Stimulated activated CD4-positive, alpha-beta T cell treated with anti-CD3 and anti-CD28 coated beads, Interleukin-15, amount 100 ng/mL, for 24 hours (primary cell): ENCODE results near the gene DMD.
A peak's percentile ranks its signal among the peaks of the same experiment; 100 is the strongest.

Experiments used
- DNase-seq: peaks from one replicate; pipeline ENCODE4 v3.0.0-alpha.2; 2020

The DMD gene

GRCh38 chrX:31130457-31131220 is 2080.7 kb downstream of the DMD start:
- no peak for DNase-seq

DNA sequence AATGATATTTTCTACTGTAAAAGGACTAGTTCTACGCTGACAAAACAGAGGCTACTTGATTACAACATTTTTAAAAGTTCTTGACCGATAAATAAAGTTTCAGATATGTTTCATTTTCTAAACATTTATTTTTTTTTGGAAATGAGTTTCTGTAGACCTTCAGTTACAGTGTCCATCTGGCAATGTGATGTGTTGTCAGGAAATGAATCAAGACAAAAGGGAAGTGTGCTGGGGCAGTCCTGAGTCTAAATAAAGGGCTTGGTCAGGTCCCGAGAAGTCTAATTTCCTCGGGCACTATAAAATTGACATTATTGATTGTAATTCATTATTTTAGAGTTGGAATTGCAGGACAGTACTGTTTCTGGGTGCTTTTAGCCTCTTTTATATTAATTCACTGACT is 2082.5 kb downstream of the DMD start:
- no peak for DNase-seq

- DNase-seq: no peak
Observed at GRCh38 chrX:31127716-31128115, 2083.6 kb downstream of the DMD start.

GRCh38 chrX:31126205-31126604 is 2085.1 kb downstream of the DMD start:
- DNase-seq: no peak

GRCh38 chrX:31124536-31124935 is 2086.8 kb downstream of the DMD start:
- DNase-seq: no peak

GRCh38 chrX:31123335-31123734 is 2088.0 kb downstream of the DMD start:
- no peak for DNase-seq

DNA sequence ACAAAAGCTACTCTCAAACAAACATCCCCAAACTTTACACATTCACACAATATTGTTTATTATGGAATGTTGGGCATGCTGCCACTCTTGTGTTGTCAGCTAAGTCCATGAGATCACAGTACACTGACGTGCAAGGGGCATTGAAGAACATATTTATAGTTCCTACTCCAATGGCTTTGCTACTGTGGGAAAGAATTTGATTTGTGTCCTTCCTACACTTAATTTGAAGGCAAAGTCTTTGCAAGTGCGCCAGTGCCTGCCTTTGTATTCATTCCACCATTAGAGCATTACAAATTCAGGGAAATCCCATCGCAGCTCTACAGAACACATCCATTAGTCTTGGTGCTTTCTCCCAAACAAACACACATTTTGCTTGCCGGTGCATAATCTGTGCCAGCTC is 2094.1 kb downstream of the DMD start:
- no peak for DNase-seq

GRCh38 chrX:31115398-31115797 is 2096.0 kb downstream of the DMD start:
- no peak for DNase-seq

DNA sequence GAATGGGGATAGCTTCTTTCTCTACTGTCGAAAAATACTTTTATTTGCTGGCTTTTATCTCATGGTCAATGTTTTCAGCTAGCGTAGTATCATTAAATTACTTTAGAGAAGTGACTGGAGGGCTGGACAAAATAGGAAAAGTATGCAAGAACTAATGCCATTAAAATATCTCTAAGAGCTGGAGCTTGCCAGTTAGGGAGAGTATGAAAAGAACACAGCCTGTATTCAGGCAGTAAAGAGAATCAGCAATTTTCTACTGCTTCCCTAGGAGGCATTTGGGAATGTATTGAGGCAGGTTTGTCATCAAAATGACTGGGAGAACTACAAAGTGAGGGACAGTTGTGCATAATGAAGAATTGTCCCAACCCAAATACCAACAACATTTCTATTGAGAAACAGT is 2096.5 kb downstream of the DMD start:
- DNase-seq: no peak

GRCh38 chrX:31112226-31112999 is 2098.9 kb downstream of the DMD start:
- DNase-seq: no peak

- no peak for DNase-seq
Observed at GRCh38 chrX:31110657-31111056, 2100.7 kb downstream of the DMD start.

- peak; percentile 48 for DNase-seq
Observed at GRCh38 chrX:31099536-31100090, 2111.7 kb downstream of the DMD start.

DNA sequence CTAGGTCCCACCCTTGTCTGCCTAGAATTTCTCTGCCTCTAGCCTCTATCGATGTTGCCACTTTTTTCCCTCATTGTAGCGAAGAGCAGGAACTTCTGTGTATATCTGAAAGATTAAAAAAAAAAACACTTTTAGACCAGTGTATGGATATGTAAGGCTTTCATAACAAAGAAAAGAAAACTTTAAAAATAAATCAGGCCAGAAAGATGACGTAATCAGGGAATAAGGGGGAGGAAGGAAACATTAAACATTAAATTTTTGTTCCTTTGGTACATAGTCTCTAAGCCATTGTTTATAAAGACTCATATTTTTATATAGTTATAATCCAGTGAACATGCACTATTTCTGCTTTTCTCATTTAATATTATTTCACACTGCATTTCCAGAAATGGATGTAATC is 2113.3 kb downstream of the DMD start:
- DNase-seq: no peak

DNA sequence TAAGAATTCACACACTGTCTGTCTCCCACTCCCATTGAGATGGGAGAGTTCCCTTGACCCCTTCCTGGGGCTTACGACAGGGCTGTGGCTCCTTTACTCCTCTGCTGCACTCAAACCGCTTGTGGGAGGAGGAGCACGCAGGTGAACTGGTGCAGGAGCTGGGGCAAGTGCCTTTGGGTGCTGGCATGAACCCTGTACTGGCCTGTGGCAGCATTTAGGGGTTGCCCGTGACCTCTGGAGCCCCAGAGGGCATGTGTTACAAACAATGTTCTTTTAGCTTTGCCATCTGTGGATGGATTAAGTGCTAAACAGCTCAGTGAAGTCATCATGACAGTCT is 2117.7 kb downstream of the DMD start:
- no peak for DNase-seq

DNA sequence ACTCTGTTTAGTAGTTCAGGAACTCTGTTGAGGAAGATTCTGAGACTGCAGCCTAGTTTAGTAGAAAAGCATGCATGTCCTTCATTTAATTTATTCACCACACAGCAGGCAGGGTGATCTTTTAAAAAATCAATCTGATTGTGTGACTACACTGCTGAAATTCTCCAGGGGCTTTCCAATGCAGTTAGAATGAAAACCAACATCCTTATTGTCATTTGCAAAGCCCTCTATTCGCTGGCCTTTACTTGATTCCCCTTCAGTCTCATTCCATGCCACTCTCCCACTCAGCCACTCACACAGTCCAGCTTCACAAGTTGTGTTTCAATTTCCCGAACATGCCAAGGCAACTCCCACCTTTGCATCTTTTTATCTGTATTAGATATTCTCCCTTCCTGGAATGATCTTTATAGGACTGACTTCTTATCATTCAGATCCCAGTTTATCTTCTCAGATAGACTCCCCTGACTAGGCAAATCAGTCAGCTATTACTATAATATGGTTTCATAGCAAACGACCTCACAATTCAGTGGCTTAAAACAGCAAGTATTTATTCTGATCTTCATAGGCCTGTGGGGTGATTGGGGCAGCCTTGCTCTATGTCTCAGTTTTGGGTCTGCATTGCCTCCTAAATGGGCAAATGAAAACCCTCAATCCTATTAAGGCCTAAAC is 2118.2 kb downstream of the DMD start:
- no peak for DNase-seq

DNA sequence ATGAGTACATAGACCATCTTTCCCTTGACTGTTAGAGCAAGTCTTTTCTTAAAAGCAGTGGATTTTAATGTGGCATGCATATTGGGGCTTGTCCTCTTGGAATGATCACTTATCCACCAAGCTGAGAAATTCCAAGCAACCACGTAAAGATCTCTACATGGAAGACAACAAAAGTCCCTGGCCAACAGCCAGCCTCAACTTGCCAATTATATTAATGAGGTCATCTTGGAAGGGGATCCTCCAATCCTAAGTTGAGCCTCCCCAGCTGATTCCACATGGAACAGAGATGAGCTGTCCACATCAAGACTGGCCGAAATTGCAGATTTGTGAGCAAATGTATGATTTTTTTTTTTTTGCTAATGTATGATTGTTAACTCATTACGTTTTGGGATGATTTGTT is 2118.9 kb downstream of the DMD start:
- DNase-seq: no peak

DNA sequence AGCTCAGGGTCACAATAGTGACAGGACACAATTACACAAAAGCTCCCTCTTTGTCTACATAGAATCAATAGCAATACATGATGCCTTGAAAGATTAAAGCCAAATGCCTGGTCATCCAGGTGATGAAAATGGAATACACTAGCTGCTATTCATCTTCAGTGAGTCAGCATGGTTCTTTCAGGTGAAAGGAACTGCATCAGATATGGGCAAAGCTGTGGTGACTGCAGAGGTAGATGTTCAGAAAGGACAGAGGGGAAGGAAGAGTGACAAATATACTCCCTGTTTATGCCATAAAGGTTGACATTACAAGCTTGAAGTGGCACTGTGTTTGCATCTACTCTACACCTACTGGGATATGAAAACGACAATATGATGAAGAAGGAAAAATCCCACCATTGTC is 2119.5 kb downstream of the DMD start:
- no peak for DNase-seq

DNA sequence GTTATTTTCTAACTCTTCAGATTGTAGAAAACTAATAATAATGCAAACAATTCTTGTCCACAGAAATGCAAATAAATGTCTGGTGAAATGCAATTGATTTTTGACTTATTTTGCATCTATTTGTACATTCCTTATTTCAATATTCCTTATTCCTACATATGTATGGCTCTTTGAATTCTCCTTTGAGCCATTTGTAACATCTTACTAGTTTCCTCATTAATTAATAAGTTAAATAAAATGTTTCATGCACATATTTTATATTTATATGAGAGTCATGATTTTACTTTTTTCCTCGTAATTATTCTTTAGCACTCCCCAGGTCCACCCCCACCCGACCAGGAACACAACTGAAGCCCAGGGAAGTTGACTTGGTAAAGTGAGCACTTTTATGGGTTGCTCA is 2136.8 kb downstream of the DMD start:
- no peak for DNase-seq

- no peak for DNase-seq
Observed at GRCh38 chrX:31071725-31072124, 2139.6 kb downstream of the DMD start, which contains the start of gene FTHL17. FTHL17 (minus strand) TSS chrX:31072041; CDS start chrX:31071953, 88 bp downstream.

DNA sequence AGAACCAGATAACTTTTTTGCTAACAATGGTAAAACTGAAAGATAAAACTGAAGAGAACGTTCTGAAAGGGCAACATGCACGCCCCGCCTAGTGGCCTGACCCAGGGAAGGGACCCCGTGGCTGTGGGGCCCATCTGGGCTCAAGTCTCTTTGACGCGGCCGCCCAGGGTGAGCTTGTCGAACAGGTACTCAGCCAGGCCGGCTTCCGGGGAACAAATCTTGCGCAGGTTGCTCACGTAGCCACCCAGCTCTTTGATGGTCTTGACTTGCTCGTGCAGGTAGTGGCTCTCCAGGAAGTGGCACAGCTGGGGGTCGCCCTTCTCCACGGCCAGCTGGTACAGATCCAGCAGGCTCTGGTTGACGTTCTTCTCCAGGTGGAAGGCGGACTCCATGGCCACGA is 2140.1 kb downstream of the DMD start:
- DNase-seq: no peak

DNA sequence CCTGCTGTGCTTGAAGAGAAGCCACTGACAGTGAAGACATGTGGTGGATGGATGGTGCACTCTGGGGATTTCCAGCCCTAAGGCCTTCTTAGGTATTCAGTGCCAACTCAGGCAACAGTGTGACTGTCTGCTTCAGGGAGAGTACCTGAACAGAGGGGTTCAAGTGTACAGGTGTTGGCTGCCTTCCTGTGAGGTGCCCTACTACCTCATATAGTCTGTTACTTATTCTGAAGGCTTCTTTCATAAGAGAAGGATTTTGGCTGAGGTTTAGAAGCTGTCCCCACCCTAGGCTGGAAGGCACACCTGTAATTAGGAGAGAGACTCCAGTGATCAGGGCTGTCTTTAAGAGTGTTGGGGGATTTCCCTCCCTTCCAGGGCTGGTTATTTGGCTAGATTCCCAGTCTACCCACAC is 2141.3 kb downstream of the DMD start:
- no peak for DNase-seq
